ENCODE data around the gene SDCCAG8. TPM values are rescaled to one million over a fixed set of nuclear protein-coding genes. Genes with fewer than 3 reads are reported as not detected.

Gene SDCCAG8
- total and polyA plus RNA-seq, 2 experiments from 2014 or later: 28.0 to 66.7 TPM

DNA sequence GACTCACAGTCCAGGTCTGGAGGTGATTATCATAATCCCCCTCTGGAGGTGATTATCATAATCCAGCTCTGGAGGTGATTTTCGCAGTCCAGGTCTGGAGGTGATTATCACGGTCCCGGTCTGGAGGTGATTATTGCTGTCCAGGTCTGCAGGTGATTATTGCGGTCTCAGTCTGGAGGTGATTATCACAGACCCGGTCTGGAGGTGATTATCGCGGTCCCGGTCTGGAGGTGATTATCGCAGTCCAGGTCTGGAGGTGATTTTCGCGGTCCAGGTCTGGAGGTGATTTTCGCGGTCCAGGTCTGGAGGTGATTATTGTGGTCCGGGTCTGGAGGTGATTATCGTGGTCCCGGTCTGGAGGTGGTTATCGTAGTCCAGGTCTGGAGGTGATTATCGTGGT lies 76.6 kb downstream of the SDCCAG8 start:
- no peaks in the 10 kb centered on the region for H3K36me3 ChIP-seq (ENCODE audit: insufficient read depth)
- H2AFZ ChIP-seq: no peak overlapping the region
- no peaks in the 10 kb centered on the region for H3K79me2 ChIP-seq (replicated peaks; ENCODE audit: insufficient read depth)
- no peak for TF ChIP-seq JUNB (IDR thresholded peaks at IDR 0.05; ENCODE audit: unreplicated experiment)
- no peak for TF ChIP-seq STAT1 (IDR thresholded peaks at IDR 0.05; ENCODE audit: unreplicated experiment)
- TF ChIP-seq NANOG (IDR thresholded peaks at IDR 0.05; ENCODE audit: borderline replicate concordance): no peak
- TF ChIP-seq POLR2AphosphoS5 (IDR thresholded peaks at IDR 0.05; ENCODE audit: low read depth): no peak
- TF ChIP-seq ZNF114 (CRISPR knock-in tag; IDR thresholded peaks at IDR 0.05): no peak
- TF ChIP-seq, protein P1, sequence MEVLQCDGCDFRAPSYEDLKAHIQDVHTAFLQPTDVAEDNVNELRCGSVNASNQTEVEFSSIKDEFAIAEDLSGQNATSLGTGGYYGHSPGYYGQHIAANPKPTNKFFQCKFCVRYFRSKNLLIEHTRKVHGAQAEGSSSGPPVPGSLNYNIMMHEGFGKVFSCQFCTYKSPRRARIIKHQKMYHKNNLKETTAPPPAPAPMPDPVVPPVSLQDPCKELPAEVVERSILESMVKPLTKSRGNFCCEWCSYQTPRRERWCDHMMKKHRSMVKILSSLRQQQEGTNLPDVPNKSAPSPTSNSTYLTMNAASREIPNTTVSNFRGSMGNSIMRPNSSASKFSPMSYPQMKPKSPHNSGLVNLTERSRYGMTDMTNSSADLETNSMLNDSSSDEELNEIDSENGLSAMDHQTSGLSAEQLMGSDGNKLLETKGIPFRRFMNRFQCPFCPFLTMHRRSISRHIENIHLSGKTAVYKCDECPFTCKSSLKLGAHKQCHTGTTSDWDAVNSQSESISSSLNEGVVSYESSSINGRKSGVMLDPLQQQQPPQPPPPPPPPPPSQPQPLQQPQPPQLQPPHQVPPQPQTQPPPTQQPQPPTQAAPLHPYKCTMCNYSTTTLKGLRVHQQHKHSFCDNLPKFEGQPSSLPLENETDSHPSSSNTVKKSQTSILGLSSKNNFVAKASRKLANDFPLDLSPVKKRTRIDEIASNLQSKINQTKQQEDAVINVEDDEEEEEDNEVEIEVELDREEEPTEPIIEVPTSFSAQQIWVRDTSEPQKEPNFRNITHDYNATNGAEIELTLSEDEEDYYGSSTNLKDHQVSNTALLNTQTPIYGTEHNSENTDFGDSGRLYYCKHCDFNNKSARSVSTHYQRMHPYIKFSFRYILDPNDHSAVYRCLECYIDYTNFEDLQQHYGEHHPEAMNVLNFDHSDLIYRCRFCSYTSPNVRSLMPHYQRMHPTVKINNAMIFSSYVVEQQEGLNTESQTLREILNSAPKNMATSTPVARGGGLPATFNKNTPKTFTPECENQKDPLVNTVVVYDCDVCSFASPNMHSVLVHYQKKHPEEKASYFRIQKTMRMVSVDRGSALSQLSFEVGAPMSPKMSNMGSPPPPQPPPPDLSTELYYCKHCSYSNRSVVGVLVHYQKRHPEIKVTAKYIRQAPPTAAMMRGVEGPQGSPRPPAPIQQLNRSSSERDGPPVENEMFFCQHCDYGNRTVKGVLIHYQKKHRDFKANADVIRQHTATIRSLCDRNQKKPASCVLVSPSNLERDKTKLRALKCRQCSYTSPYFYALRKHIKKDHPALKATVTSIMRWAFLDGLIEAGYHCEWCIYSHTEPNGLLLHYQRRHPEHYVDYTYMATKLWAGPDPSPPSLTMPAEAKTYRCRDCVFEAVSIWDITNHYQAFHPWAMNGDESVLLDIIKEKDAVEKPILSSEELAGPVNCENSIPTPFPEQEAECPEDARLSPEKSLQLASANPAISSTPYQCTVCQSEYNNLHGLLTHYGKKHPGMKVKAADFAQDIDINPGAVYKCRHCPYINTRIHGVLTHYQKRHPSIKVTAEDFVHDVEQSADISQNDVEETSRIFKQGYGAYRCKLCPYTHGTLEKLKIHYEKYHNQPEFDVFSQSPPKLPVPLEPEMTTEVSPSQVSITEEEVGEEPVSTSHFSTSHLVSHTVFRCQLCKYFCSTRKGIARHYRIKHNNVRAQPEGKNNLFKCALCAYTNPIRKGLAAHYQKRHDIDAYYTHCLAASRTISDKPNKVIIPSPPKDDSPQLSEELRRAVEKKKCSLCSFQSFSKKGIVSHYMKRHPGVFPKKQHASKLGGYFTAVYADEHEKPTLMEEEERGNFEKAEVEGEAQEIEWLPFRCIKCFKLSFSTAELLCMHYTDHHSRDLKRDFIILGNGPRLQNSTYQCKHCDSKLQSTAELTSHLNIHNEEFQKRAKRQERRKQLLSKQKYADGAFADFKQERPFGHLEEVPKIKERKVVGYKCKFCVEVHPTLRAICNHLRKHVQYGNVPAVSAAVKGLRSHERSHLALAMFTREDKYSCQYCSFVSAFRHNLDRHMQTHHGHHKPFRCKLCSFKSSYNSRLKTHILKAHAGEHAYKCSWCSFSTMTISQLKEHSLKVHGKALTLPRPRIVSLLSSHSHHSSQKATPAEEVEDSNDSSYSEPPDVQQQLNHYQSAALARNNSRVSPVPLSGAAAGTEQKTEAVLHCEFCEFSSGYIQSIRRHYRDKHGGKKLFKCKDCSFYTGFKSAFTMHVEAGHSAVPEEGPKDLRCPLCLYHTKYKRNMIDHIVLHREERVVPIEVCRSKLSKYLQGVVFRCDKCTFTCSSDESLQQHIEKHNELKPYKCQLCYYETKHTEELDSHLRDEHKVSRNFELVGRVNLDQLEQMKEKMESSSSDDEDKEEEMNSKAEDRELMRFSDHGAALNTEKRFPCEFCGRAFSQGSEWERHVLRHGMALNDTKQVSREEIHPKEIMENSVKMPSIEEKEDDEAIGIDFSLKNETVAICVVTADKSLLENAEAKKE (CRISPR knock-in tag; IDR thresholded peaks at IDR 0.05): no peak
- no peak for TF ChIP-seq REST (IDR thresholded peaks at IDR 0.05; ENCODE audit: unreplicated experiment)
- TF ChIP-seq ETS1 (IDR thresholded peaks at IDR 0.05): no peak
- TF ChIP-seq, protein P2, sequence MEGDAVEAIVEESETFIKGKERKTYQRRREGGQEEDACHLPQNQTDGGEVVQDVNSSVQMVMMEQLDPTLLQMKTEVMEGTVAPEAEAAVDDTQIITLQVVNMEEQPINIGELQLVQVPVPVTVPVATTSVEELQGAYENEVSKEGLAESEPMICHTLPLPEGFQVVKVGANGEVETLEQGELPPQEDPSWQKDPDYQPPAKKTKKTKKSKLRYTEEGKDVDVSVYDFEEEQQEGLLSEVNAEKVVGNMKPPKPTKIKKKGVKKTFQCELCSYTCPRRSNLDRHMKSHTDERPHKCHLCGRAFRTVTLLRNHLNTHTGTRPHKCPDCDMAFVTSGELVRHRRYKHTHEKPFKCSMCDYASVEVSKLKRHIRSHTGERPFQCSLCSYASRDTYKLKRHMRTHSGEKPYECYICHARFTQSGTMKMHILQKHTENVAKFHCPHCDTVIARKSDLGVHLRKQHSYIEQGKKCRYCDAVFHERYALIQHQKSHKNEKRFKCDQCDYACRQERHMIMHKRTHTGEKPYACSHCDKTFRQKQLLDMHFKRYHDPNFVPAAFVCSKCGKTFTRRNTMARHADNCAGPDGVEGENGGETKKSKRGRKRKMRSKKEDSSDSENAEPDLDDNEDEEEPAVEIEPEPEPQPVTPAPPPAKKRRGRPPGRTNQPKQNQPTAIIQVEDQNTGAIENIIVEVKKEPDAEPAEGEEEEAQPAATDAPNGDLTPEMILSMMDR (conservative IDR thresholded peaks at IDR 0.05; ENCODE audit: low read depth in 2 of 2): no peak
- no peak for TF ChIP-seq CREB1 (CRISPR knock-in tag; IDR thresholded peaks at IDR 0.05; ENCODE audit: low read depth)
- no peaks in the 10 kb centered on the region for H3K4me1 ChIP-seq (ENCODE audit: insufficient read depth)
- Mint-ChIP-seq H3K4me1 (0 out of 3 replicates have a peak, but pooled peaks cover 3% of the 10 kb centered on the region), H3K27ac (no peak overlapping the region), H3K4me3 (no peak overlapping the region), H3K27me3 (ENCODE audit: insufficient read depth, low read depth, poor library complexity) (peaks cover 4% of the 10 kb centered on the region), H3K9me3 (no peaks in the 10 kb centered on the region), H3K36me3 (ENCODE audit: low read depth) (peaks cover 3% of the 10 kb centered on the region; the same call in 1 of the 3 replicates)
- no peaks in the 10 kb centered on the region for H4K20me1 ChIP-seq (replicated peaks; ENCODE audit: insufficient read depth)
- no peak overlapping the region for H3K4me2 ChIP-seq
- ATAC-seq (no peak), DNase-seq (ENCODE audit: low spot score) (no peak)
- H3K9me2 ChIP-seq (ENCODE audit: insufficient read depth): peaks cover 5% of the 10 kb centered on the region; the same call in 1 of the 2 replicates
- no peak overlapping the region for H3K4me3 ChIP-seq
- no peak overlapping the region for H3K27ac ChIP-seq (ENCODE audit: low read depth)
- H3F3A ChIP-seq (replicated peaks; ENCODE audit: low read depth): no peaks in the 10 kb centered on the region
- no peaks in the 10 kb centered on the region for H3K27me3 ChIP-seq (ENCODE audit: insufficient read depth)

All from GM23338 (cell line).